Breast epithelium (tissue), 3 donors: ENCODE measurements around the gene ACOT9.

Source experiments
- POLR2A ChIP-seq: fragments of 450-650 bp; IDR thresholded peaks from one replicate; pipeline ENCODE4 v1.6.1; 2016; ENCODE audit warnings: antibody characterized with exemption, mild to moderate bottlenecking, moderate library complexity
- TF ChIP-seq, protein P1 (sequence below), 3 donors: fragments of 450-650 bp; IDR thresholded peaks; one replicate each; pipeline ENCODE4 v1.5.1; 2016 to 2017; ENCODE audit warnings: antibody characterized with exemption in 3 of 3, mild to moderate bottlenecking in 3 of 3, moderate library complexity in 3 of 3

DNA sequence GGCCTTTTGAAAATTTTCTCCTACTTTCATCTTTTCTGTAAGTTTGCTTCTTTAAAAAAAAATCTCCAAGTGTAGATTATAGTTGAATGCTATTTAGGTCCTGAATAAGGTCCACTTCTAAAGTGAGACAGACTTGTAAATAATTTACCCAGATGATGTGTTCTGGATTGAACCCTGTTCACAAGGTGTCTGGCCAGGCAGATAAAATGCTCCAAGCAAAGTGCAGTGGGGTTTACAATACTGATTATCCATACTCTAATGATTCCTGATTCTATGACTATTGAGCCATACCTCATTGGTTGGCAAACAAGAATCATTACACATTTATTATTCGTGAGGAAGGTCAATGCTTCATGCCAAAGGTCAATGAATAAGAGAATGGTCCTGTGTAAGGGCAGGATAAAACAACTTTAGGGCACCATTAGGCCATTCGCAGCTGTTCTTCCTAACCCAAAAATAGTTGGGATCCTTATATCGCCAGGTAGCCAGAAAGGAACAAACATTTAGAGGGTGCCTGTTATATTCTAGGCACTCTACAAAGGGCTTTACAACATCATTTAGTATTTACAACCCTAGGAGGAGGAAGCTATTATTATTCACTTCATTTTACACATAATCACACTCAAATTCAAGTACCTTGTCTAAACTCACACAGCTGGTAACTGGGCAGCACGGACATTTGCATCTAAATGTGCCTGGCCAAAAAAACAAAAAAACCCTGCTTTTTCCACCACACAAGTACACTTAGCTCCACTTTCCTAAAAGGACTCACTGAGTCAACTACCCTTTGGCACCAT is 21.3 kb upstream of the ACOT9 start:
- TF ChIP-seq, protein P1, sequence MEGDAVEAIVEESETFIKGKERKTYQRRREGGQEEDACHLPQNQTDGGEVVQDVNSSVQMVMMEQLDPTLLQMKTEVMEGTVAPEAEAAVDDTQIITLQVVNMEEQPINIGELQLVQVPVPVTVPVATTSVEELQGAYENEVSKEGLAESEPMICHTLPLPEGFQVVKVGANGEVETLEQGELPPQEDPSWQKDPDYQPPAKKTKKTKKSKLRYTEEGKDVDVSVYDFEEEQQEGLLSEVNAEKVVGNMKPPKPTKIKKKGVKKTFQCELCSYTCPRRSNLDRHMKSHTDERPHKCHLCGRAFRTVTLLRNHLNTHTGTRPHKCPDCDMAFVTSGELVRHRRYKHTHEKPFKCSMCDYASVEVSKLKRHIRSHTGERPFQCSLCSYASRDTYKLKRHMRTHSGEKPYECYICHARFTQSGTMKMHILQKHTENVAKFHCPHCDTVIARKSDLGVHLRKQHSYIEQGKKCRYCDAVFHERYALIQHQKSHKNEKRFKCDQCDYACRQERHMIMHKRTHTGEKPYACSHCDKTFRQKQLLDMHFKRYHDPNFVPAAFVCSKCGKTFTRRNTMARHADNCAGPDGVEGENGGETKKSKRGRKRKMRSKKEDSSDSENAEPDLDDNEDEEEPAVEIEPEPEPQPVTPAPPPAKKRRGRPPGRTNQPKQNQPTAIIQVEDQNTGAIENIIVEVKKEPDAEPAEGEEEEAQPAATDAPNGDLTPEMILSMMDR (IDR thresholded peaks at IDR 0.05), result no peak
- no peak for TF ChIP-seq POLR2A
